HL-60 (cell line): ENCODE results near the gene ADNP.

Source experiments
- CTCF ChIP-seq: IDR thresholded peaks from one replicate; pipeline ENCODE4 v1.5.1; 2011; ENCODE audit warnings: low read length, control low read depth, inconsistent platforms; ENCODE audit not compliant: insufficient read depth
- GABPA ChIP-seq: IDR thresholded peaks from 2 replicates; pipeline ENCODE4 v1.6.1; 2012; ENCODE audit warnings: low read depth
- POLR2AphosphoS5 ChIP-seq: IDR thresholded peaks from 2 replicates; pipeline ENCODE4 v1.6.1; 2012; ENCODE audit warnings: low read depth
- REST ChIP-seq: IDR thresholded peaks from 2 replicates; pipeline ENCODE4 v1.6.1; 2012; ENCODE audit warnings: low read depth; ENCODE audit not compliant: insufficient replicate concordance
- SPI1 ChIP-seq: IDR thresholded peaks from 2 replicates; pipeline ENCODE4 v1.6.1; 2012; ENCODE audit warnings: low read depth, mild to moderate bottlenecking, borderline replicate concordance

- TF ChIP-seq CTCF: no peak
- TF ChIP-seq POLR2AphosphoS5: no peak
- TF ChIP-seq REST: no peak
- TF ChIP-seq SPI1: no peak
- no peak for TF ChIP-seq GABPA
Observed at GRCh38 chr20:50859161-50859560, 72.1 kb downstream of the ADNP start.
